Measurements from ENCODE around the gene SH3TC1. TPM values are rescaled to one million over a fixed set of nuclear protein-coding genes. Genes with fewer than 3 reads are reported as not detected.

Gene SH3TC1
- total RNA-seq, 2 experiments from 2014 or later, result 16.2 to 17.5 TPM

- peaks cover 7% of the 10 kb centered on the region for H3K36me3 Mint-ChIP-seq (ENCODE audit: low read depth)
- no peak overlapping the region for H3K4me3 Mint-ChIP-seq
- intact Hi-C loops (cut with micrococcal nuclease), result no loop called here
- H3K27ac Mint-ChIP-seq, result no peak overlapping the region
- POLR2A ChIA-PET, result interaction anchor here (1.1 kb wide), 1 partner anchor 10 kb away, joined by 4 read pairs; no protein-coding TSS in a partner anchor
- ATAC-seq (no peak), DNase-seq (no peak)
- no peak for TF ChIP-seq CTCF (IDR thresholded peaks at IDR 0.05)
- no peaks in the 10 kb centered on the region for H3K27me3 Mint-ChIP-seq
- H3K4me1 Mint-ChIP-seq (ENCODE audit: low read depth), result peaks cover 9% of the 10 kb centered on the region
- CTCF ChIA-PET, result interaction anchor here (1.0 kb wide), 1 partner anchor 25 kb away, joined by 5 read pairs; no protein-coding TSS in a partner anchor
- H3K9me3 Mint-ChIP-seq, result no peaks in the 10 kb centered on the region
These were observed 17.6 kb downstream of the SH3TC1 start for GRCh38 chr4:8216443-8217245.

- H3K9me3 Mint-ChIP-seq, result no peaks in the 10 kb centered on the region
- CTCF ChIA-PET, result interaction anchor here (1.0 to 1.1 kb wide), 2 partner anchors 24 to 25 kb away, joined by 3 to 5 read pairs; no protein-coding TSS in a partner anchor
- H3K4me3 Mint-ChIP-seq, result no peak overlapping the region
- H3K4me1 Mint-ChIP-seq (ENCODE audit: low read depth), result peaks cover 14% of the 10 kb centered on the region
- intact Hi-C loops (cut with micrococcal nuclease), result no loop called here
- TF ChIP-seq CTCF (IDR thresholded peaks at IDR 0.05), result no peak
- no peaks in the 10 kb centered on the region for H3K27me3 Mint-ChIP-seq
- no peak for DNase-seq
- peaks cover 8% of the 10 kb centered on the region for H3K36me3 Mint-ChIP-seq (ENCODE audit: low read depth)
- H3K27ac Mint-ChIP-seq, result no peak overlapping the region
- POLR2A ChIA-PET, result interaction anchor here (0.7 to 1.1 kb wide), 3 partner anchors 9 to 19 kb away, joined by 3 to 4 read pairs (median 3); partner anchors contain the start of gene SH3TC1
- no peak for ATAC-seq
These were observed 18.1 kb downstream of the SH3TC1 start for GRCh38 chr4:8217246-8217511.

DNA sequence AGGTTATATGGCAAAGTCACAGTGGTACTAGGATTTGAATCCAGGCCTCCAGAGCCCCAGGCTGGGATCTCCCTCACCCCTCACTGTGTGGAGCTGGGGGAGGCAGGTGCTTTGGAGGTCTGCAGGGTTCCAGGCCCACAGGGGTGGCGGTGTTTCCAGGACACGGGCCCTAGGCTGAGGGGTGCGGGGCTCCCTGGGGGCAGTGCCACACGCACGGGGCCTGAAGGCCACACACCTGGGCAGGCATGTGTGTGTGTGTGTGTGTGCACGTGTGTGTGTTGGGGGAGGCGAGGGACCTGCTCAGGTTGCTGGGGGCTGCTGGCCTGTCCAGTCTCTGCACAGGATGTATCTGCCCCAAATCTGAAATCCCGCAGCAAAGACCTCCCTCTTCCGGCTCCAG is 18.8 kb downstream of the SH3TC1 start:
- peaks cover 12% of the 10 kb centered on the region for H3K36me3 Mint-ChIP-seq (ENCODE audit: low read depth)
- no peaks in the 10 kb centered on the region for H3K9me3 Mint-ChIP-seq
- DNase-seq (no peak), ATAC-seq (no peak)
- no peak overlapping the region for H3K27ac Mint-ChIP-seq
- ChIA-PET POLR2A (interaction anchor here (0.7 to 2.0 kb wide), 3 partner anchors 10 to 19 kb away, joined by 3 to 10 read pairs (median 3); partner anchors contain the start of gene SH3TC1), CTCF (interaction anchor here (1.0 to 1.1 kb wide), 2 partner anchors 23 to 24 kb away, joined by 3 to 5 read pairs; no protein-coding TSS in a partner anchor)
- no peak overlapping the region for H3K4me3 Mint-ChIP-seq
- H3K4me1 Mint-ChIP-seq (ENCODE audit: low read depth), result peaks cover 19% of the 10 kb centered on the region
- H3K27me3 Mint-ChIP-seq, result no peaks in the 10 kb centered on the region
- no peak for TF ChIP-seq CTCF (IDR thresholded peaks at IDR 0.05)
- intact Hi-C loops (cut with micrococcal nuclease), result no loop called here

DNA sequence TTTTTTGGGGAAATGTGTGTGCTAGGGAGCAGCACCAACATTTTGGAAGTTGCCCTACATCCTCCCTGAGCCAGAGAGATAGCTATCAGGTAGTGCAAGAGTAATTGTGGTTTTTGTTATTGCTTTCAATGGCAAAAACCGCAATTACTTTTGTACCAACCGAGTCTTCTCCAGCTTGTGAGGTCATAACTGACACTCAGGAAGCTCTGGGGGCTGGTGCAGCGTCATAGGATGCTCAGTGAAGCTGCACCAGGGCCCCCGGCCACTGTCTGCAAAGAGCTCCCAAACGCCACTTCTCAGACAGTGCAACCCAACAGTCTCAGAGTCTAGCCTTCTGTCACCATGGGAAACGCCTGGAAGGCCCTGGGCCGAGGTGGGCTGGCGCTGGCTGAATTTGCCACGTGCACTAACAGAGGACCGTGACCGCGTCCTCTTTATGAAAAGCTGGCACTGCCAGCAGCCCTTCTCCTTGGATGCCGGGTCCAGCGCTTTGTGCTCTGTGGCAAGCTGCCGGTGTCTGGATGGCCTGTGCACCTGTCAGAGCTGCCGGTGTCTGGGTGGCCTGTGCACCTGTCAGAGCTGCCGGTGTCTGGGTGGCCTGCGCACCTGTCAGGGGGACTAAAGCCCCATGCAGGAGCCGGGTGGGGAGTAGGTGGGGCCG is 19.4 kb downstream of the SH3TC1 start:
- peaks cover 19% of the 10 kb centered on the region for H3K4me1 Mint-ChIP-seq (ENCODE audit: low read depth)
- ChIA-PET CTCF (interaction anchor here (1.1 kb wide), 1 partner anchor 22 kb away, joined by 3 read pairs; no protein-coding TSS in a partner anchor), POLR2A (interaction anchor here (2.0 kb wide), 1 partner anchor 9 kb away, joined by 10 read pairs; no protein-coding TSS in a partner anchor)
- H3K27ac Mint-ChIP-seq, result no peak overlapping the region
- H3K9me3 Mint-ChIP-seq, result no peaks in the 10 kb centered on the region
- ATAC-seq, result no peak
- no peaks in the 10 kb centered on the region for H3K27me3 Mint-ChIP-seq
- H3K36me3 Mint-ChIP-seq (ENCODE audit: low read depth), result peaks cover 14% of the 10 kb centered on the region
- no peak for DNase-seq
- no peak for TF ChIP-seq CTCF (IDR thresholded peaks at IDR 0.05)
- intact Hi-C loops (cut with micrococcal nuclease), result no loop called here
- no peak overlapping the region for H3K4me3 Mint-ChIP-seq

- intact Hi-C loops (cut with micrococcal nuclease), result no loop called here
- no peaks in the 10 kb centered on the region for H3K9me3 Mint-ChIP-seq
- H3K27ac Mint-ChIP-seq, result no peak overlapping the region
- H3K4me1 Mint-ChIP-seq (ENCODE audit: low read depth), result peaks cover 24% of the 10 kb centered on the region
- ChIA-PET CTCF (no interaction called here), POLR2A (interaction anchor here (2.0 kb wide), 1 partner anchor 8 kb away, joined by 10 read pairs; no protein-coding TSS in a partner anchor)
- TF ChIP-seq CTCF (IDR thresholded peaks at IDR 0.05), result no peak
- H3K27me3 Mint-ChIP-seq, result no peaks in the 10 kb centered on the region
- DNase-seq (no peak), ATAC-seq (no peak)
- H3K4me3 Mint-ChIP-seq, result no peak overlapping the region
- H3K36me3 Mint-ChIP-seq (ENCODE audit: low read depth), result peaks cover 20% of the 10 kb centered on the region
These were observed 20.1 kb downstream of the SH3TC1 start for GRCh38 chr4:8219236-8219635.
